H1 (cell line): ENCODE results near the gene TOMM7.

Source experiments
- CTCF ChIP-seq, 3 experiments: IDR thresholded peaks; 1 replicate in 2 of 3; 2 replicates in 1 of 3; pipeline versions ENCODE4 v1.5.1 to v1.6.1; 2011; ENCODE audit warnings: low read length in 3 of 3, mild to moderate bottlenecking in 3 of 3, inconsistent platforms in 2 of 3, low read depth in 1 of 3, moderate library complexity in 1 of 3; ENCODE audit not compliant: insufficient read depth in 1 of 3; ENCODE audit errors: control extremely low read depth in 1 of 3
- EP300 ChIP-seq, 2 experiments: IDR thresholded peaks; 1 replicate in 1 of 2; 2 replicates in 1 of 2; pipeline ENCODE4 v1.6.1; 2011 to 2012; ENCODE audit warnings: low read depth in 2 of 2, low read length in 2 of 2, mild to moderate bottlenecking in 2 of 2, borderline replicate concordance in 1 of 2, inconsistent platforms in 1 of 2, moderate library complexity in 1 of 2
- GABPA ChIP-seq: IDR thresholded peaks from 2 replicates; pipeline ENCODE4 v1.6.1; 2011; ENCODE audit warnings: mild to moderate bottlenecking, low read length, moderate library complexity, borderline replicate concordance; ENCODE audit not compliant: insufficient read depth
- POLR2A ChIP-seq, 2 experiments: IDR thresholded peaks; 1 replicate in 1 of 2; 2 replicates in 1 of 2; pipeline ENCODE4 v1.6.1; 2011; ENCODE audit warnings: low read depth in 2 of 2, low read length in 2 of 2, mild to moderate bottlenecking in 2 of 2; ENCODE audit errors: control extremely low read depth in 1 of 2
- RBBP5 ChIP-seq: IDR thresholded peaks from 2 replicates; pipeline ENCODE4 v1.7.1; 2012; ENCODE audit warnings: low read depth, mild to moderate bottlenecking, inconsistent platforms, low read length, moderate library complexity, borderline replicate concordance

GRCh38 chr7:22783421-22783820 is 39.2 kb downstream of the TOMM7 start:
- TF ChIP-seq CTCF (IDR thresholded peaks at IDR 0.05; ENCODE audit: control extremely low read depth in 1 of 3, insufficient read depth in 1 of 3, low read depth in 1 of 3, low read length in 3 of 3) (no peak), RBBP5 (no peak), GABPA (no peak), POLR2A (IDR thresholded peaks at IDR 0.05; ENCODE audit: control extremely low read depth in 1 of 2, low read depth in 2 of 2, low read length in 2 of 2) (no peak), EP300 (IDR thresholded peaks at IDR 0.05; ENCODE audit: borderline replicate concordance in 1 of 2, low read depth in 2 of 2, low read length in 2 of 2) (no peak)
